SK-N-SH (cell line): ENCODE results near the gene ZNF79. TPM values are rescaled to one million over a fixed set of nuclear protein-coding genes. Genes with fewer than 3 reads are reported as not detected.

Source experiments
- CTCF ChIA-PET: fragments of 300-600, 350-600 bp; formaldehyde crosslinking; extraction: SDS; loops from one replicate; lab custom pipeline; 2021; lab: Yijun Ruan, JAX
- POLR2A ChIA-PET: fragments of 350-600 bp; sonication (Branson Sonifier 250); formaldehyde crosslinking; extraction: SDS; loops from one replicate; lab custom pipeline; 2020; ENCODE audit warnings: antibody characterized with exemption, inconsistent platforms; lab: Yijun Ruan, JAX
- DNase-seq: peaks from one replicate; pipeline ENCODE4 v3.0.0; 2012
- H2AFZ ChIP-seq: fragments of 200-600 bp; sonication (generic); 2 replicates; pipeline ENCODE4 v1.8.1; 2016; ENCODE audit warnings: antibody characterized with exemption, mild to moderate bottlenecking, low read depth
- H3F3A ChIP-seq: fragments of 200-600 bp; sonication (generic); replicated peaks from 2 replicates; pipeline ENCODE3; 2016; ENCODE audit warnings: antibody characterized with exemption, mild to moderate bottlenecking; ENCODE audit not compliant: insufficient read depth
- H3K27ac ChIP-seq, 2 experiments: fragments of 200-500 bp in 1 of 2; fragments of 200-600 bp in 1 of 2; sonication (Bioruptor generic) in 1 of 2; sonication (generic), shearing (Covaris generic) in 1 of 2; 2 replicates each; pipeline versions ENCODE4 v1.5.1 to v1.6.1; 2014 to 2016; ENCODE audit warnings: low read depth in 2 of 2, inconsistent platforms in 1 of 2, low read length in 1 of 2, mild to moderate bottlenecking in 1 of 2, mixed read lengths in 1 of 2
- H3K27me3 ChIP-seq: fragments of 200-600 bp; sonication (generic), shearing (Covaris generic); 2 replicates; pipeline ENCODE4 v1.6.1; 2016; ENCODE audit warnings: mixed run types; ENCODE audit not compliant: insufficient read depth
- H3K36me3 ChIP-seq, 2 experiments: fragments of 200-500 bp in 1 of 2; fragments of 200-600 bp in 1 of 2; sonication (Bioruptor generic) in 1 of 2; sonication (generic) in 1 of 2; replicated peaks in 1 of 2; 2 replicates each; pipeline versions ENCODE3 to v1.5.1; 2014 to 2016; ENCODE audit warnings: low read length in 1 of 2, mild to moderate bottlenecking in 1 of 2; ENCODE audit not compliant: insufficient read depth in 2 of 2, control insufficient read depth in 1 of 2
- H3K4me1 ChIP-seq, 2 experiments: fragments of 200-500 bp in 1 of 2; fragments of 200-600 bp in 1 of 2; sonication (Bioruptor generic) in 1 of 2; sonication (generic), shearing (Covaris generic) in 1 of 2; 2 replicates each; pipeline versions ENCODE4 v1.5.1 to v1.6.1; 2014 to 2016; ENCODE audit warnings: low read depth in 1 of 2, low read length in 1 of 2, mixed run types in 1 of 2; ENCODE audit not compliant: insufficient read depth in 2 of 2, control insufficient read depth in 1 of 2
- H3K4me2 ChIP-seq: fragments of 200-600 bp; sonication (generic), shearing (Covaris generic); 2 replicates; pipeline ENCODE4 v1.6.1; 2017; ENCODE audit warnings: mixed run types
- H3K4me3 ChIP-seq, 2 experiments: fragments of 200-500 bp in 1 of 2; fragments of 200-600 bp in 1 of 2; sonication (Bioruptor generic) in 1 of 2; sonication (generic), shearing (Covaris generic) in 1 of 2; 2 replicates each; pipeline versions ENCODE4 v1.5.1 to v1.8.1; 2014 to 2016; ENCODE audit warnings: low read depth in 2 of 2, inconsistent platforms in 1 of 2, low read length in 1 of 2, mild to moderate bottlenecking in 1 of 2, mixed read lengths in 1 of 2, moderate library complexity in 1 of 2
- H3K79me2 ChIP-seq: fragments of 200-600 bp; sonication (generic); 2 replicates; pipeline ENCODE4 v1.8.1; 2017; ENCODE audit warnings: mild to moderate bottlenecking; ENCODE audit not compliant: insufficient read depth
- H3K9ac ChIP-seq: fragments of 200-600 bp; sonication (generic); 2 replicates; pipeline ENCODE4 v1.6.1; 2017; ENCODE audit warnings: mixed run types
- H3K9me2 ChIP-seq: fragments of 200-600 bp; sonication (generic); 2 replicates; pipeline ENCODE4 v1.6.1; 2017; ENCODE audit warnings: mixed run types
- H3K9me3 ChIP-seq: fragments of 200-600 bp; sonication (generic); 2 replicates; pipeline ENCODE4 v1.6.1; 2017; ENCODE audit warnings: mixed run types, mild to moderate bottlenecking, moderate library complexity
- H4K20me1 ChIP-seq: fragments of 200-600 bp; sonication (generic); 2 replicates; pipeline ENCODE4 v1.6.1; 2017; ENCODE audit warnings: mild to moderate bottlenecking, mixed run types; ENCODE audit not compliant: insufficient read depth
- CHD2 ChIP-seq: fragments of 150-350 bp; IDR thresholded peaks from 2 replicates; pipeline ENCODE4 v1.6.1; 2018; ENCODE audit warnings: low read length; ENCODE audit not compliant: partially characterized antibody
- MXI1 ChIP-seq: IDR thresholded peaks from 2 replicates; pipeline ENCODE4 v1.6.1; 2012; ENCODE audit warnings: mild to moderate bottlenecking, low read depth, low read length, improper control_type of control experiment
- NFIC ChIP-seq: IDR thresholded peaks from 2 replicates; pipeline ENCODE4 v1.4.0; 2012; ENCODE audit warnings: borderline replicate concordance
- TCF12 ChIP-seq: IDR thresholded peaks from 2 replicates; pipeline ENCODE4 v1.4.0; 2012
- WGBS: methylation state at CpG from one replicate; pipeline ENCODE4 v1.1.6; 2017; ENCODE audit warnings: low lambda C conversion rate; 5-methylcytosine and 5-hydroxymethylcytosine counted together
- polyA plus RNA-seq, 3 experiments: library from polyadenylated mRNA; depleted of rRNA; stranded (reverse); fragments of >200 nt; gene quantifications; 2 replicates each; pipeline ENCODE4 v1.2.3, GENCODE V29; 2012
- TF ChIP-seq, protein P1 (sequence below): IDR thresholded peaks from 2 replicates; pipeline ENCODE4; 2012
- TF ChIP-seq, protein P2 (sequence below): fragments of 200-600 bp; sonication (generic); IDR thresholded peaks from 2 replicates; pipeline ENCODE4 v1.6.1; 2017; ENCODE audit warnings: antibody characterized with exemption, mild to moderate bottlenecking, moderate library complexity
- TF ChIP-seq, protein P3 (sequence below): IDR thresholded peaks from 2 replicates; pipeline ENCODE4 v1.4.0; 2012; ENCODE audit warnings: low read depth, borderline replicate concordance

ZNF79 gene
- polyA plus RNA-seq, 1 of the 3 experiments (the other 2 are of a cell fraction): 4.6 TPM

DNA sequence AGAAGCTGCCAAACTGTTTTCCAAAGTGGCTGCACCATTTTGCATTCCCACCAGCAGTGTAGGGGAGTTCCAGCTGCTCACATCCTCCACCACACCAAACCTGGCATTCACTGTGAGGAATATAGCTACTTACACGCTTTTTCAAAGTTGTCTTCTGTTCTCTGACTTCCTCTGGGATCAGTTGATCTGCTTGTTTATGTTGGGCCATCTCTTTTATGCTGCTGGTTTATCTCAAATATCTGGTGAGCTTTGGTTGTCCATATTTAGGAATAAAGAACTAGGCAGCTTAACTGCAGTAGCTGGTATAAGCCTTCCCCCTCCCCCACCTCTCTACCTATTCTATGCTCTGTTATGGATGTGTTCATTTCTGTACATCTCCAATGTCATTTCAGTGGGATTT lies 8.5 kb upstream of the ZNF79 start:
- Histone ChIP-seq H3F3A (no peaks in the 10 kb centered on the region), H4K20me1 (no peaks in the 10 kb centered on the region)
- TF ChIP-seq, protein P1, sequence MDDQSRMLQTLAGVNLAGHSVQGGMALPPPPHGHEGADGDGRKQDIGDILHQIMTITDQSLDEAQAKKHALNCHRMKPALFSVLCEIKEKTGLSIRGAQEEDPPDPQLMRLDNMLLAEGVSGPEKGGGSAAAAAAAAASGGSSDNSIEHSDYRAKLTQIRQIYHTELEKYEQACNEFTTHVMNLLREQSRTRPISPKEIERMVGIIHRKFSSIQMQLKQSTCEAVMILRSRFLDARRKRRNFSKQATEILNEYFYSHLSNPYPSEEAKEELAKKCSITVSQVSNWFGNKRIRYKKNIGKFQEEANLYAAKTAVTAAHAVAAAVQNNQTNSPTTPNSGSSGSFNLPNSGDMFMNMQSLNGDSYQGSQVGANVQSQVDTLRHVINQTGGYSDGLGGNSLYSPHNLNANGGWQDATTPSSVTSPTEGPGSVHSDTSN: no peak
- TF ChIP-seq, protein P2, sequence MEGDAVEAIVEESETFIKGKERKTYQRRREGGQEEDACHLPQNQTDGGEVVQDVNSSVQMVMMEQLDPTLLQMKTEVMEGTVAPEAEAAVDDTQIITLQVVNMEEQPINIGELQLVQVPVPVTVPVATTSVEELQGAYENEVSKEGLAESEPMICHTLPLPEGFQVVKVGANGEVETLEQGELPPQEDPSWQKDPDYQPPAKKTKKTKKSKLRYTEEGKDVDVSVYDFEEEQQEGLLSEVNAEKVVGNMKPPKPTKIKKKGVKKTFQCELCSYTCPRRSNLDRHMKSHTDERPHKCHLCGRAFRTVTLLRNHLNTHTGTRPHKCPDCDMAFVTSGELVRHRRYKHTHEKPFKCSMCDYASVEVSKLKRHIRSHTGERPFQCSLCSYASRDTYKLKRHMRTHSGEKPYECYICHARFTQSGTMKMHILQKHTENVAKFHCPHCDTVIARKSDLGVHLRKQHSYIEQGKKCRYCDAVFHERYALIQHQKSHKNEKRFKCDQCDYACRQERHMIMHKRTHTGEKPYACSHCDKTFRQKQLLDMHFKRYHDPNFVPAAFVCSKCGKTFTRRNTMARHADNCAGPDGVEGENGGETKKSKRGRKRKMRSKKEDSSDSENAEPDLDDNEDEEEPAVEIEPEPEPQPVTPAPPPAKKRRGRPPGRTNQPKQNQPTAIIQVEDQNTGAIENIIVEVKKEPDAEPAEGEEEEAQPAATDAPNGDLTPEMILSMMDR: no peak
- TF ChIP-seq CHD2 (no peak), NFIC (no peak), MXI1 (no peak)
- TF ChIP-seq, protein P3, sequence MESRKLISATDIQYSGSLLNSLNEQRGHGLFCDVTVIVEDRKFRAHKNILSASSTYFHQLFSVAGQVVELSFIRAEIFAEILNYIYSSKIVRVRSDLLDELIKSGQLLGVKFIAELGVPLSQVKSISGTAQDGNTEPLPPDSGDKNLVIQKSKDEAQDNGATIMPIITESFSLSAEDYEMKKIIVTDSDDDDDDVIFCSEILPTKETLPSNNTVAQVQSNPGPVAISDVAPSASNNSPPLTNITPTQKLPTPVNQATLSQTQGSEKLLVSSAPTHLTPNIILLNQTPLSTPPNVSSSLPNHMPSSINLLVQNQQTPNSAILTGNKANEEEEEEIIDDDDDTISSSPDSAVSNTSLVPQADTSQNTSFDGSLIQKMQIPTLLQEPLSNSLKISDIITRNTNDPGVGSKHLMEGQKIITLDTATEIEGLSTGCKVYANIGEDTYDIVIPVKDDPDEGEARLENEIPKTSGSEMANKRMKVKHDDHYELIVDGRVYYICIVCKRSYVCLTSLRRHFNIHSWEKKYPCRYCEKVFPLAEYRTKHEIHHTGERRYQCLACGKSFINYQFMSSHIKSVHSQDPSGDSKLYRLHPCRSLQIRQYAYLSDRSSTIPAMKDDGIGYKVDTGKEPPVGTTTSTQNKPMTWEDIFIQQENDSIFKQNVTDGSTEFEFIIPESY: no peak
- TF ChIP-seq, all 33 proteins: peak for 0
- H3K4me1 ChIP-seq: peaks cover 0 to 7% of the 10 kb centered on the region in 2 experiments; a peak in 1 of 4 replicates
- ChIA-PET POLR2A (interaction anchor here (1.0 to 1.6 kb wide), 2 partner anchors 8 to 9 kb away, joined by 3 to 4 read pairs; partner anchors contain the start of gene ZNF79), CTCF (interaction anchor here (0.8 kb wide), 1 partner anchor 475 kb away, joined by 5 read pairs; no protein-coding TSS in a partner anchor)
- H3K36me3 ChIP-seq: no peaks in the 10 kb centered on the region
- WGBS: 73% methylated on average over 1 of the region's 1 CpG
- no peak overlapping the region for H2AFZ ChIP-seq
- DNase-seq: no peak
- H3K9me2 ChIP-seq: no peaks in the 10 kb centered on the region
- no peak overlapping the region for H3K27ac ChIP-seq
- no peak overlapping the region for H3K9ac ChIP-seq
- H3K79me2 ChIP-seq: no peaks in the 10 kb centered on the region
- no peaks in the 10 kb centered on the region for H3K9me3 ChIP-seq
- no peak overlapping the region for H3K4me2 ChIP-seq
- no peaks in the 10 kb centered on the region for H3K27me3 ChIP-seq
- H3K4me3 ChIP-seq: no peak overlapping the region

DNA sequence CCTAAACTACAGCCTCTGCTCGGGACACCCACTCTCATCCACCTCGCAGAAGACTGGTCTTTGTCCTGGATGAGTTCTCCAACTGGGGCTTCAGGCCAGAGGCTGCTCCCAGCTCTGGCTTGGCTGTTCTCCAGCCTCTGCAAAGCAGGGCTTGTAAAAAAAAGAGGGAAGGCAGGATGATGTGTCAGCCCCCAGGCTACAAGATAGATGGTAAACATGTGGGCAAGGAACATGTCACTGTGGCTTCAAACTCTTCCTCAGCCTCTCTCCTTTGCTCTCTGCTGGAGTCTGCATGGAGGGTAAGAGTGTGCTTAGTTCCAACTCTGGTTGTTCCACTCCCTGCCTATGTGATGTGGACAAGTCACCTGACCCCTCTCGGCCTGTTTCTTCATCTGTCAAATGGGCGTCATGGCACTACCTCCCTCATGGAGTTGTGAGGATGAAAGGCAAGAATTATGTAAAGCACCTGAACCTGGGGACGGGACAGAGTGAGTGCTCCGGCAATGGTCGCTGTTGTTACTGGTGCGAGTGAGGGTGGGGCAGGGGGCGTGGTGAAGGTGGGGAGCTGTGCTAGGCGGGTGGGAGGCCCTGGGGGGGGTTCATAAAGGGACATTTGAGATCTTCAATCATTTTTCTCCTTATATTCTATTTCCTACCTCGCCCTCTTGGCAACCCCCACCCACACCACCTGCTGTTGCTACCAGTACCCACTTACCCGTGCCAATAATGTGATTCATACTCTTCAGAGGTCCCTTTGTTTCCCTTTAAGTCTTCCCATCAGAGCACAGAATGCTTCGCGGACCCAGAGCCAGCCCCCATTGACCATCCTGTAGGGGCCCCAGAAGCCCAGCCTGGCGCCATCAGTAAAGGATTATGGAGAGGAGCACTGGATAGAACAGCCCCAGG lies 6.8 kb upstream of the ZNF79 start:
- no peak overlapping the region for H2AFZ ChIP-seq
- CTCF ChIA-PET: interaction anchor here (0.9 to 1.1 kb wide), 3 partner anchors 10 to 475 kb away, joined by 3 to 4 read pairs (median 3); no protein-coding TSS in a partner anchor

More for the DNA sequence above, 6.8 kb upstream of the ZNF79 start:
- H3K4me2 ChIP-seq: no peak overlapping the region
- H3K9ac ChIP-seq: no peak overlapping the region
- no peaks in the 10 kb centered on the region for H4K20me1 ChIP-seq
- H3K36me3 ChIP-seq: no peaks in the 10 kb centered on the region
- peaks cover under 1 to 10% of the 10 kb centered on the region in 2 experiments; a peak in 2 of 4 replicates for H3K4me1 ChIP-seq
- H3K79me2 ChIP-seq: peaks cover 7% of the 10 kb centered on the region; the same call in 1 of the 2 replicates
- POLR2A ChIA-PET: no interaction called here
- no peak overlapping the region for H3K4me3 ChIP-seq
- H3K9me3 ChIP-seq: no peaks in the 10 kb centered on the region
- H3K27ac ChIP-seq: no peak overlapping the region
- H3F3A ChIP-seq: peaks cover 4% of the 10 kb centered on the region
- H3K27me3 ChIP-seq: no peaks in the 10 kb centered on the region
- DNase-seq: peak; percentile 57
- 81% methylated on average over 15 of the region's 15 CpGs for whole genome bisulfite sequencing
- TF ChIP-seq TCF12: no peak
- peak; percentile 36; the same call in 1 of the 2 replicates for TF ChIP-seq MXI1
- no peaks in the 10 kb centered on the region for H3K9me2 ChIP-seq
